Endothelial cell of umbilical vein (primary cell): ENCODE data around the gene GPR61. TPM values are rescaled to one million over a fixed set of nuclear protein-coding genes. Genes with fewer than 3 reads are reported as not detected.

Experiments
- BruUV-seq: library from RNA; stranded (reverse); fragments of 400-500 nt; replicated peaks from 2 replicates; lab custom pipeline; 2021; lab: Mats Ljungman, UMichigan
- CTCF ChIA-PET: fragments of 300-600, 350-600 bp; sonication (Branson Sonifier 250); formaldehyde crosslinking; loops from one replicate; lab custom pipeline; 2021; ENCODE audit warnings: antibody characterized with exemption, inconsistent platforms; lab: Charles Lee
- POLR2A ChIA-PET: fragments of 300-600, 350-600 bp; sonication (Branson Sonifier 250); formaldehyde crosslinking; loops from one replicate; lab custom pipeline; 2021; ENCODE audit warnings: antibody characterized with exemption, inconsistent platforms; lab: Charles Lee
- DNase-seq: peaks from one replicate; pipeline ENCODE4 v3.0.0-alpha.2; 2011; ENCODE audit warnings: low read depth, low spot score
- FAIRE-seq: peaks from 2 replicates; lab custom pipeline; 2011; peaks lifted over from hg19 to GRCh38; lab: Jason Lieb, UNC
- H2AFZ ChIP-seq: 2 replicates; pipeline ENCODE4 v1.6.0; 2012; ENCODE audit warnings: low read depth, low read length, control low read depth, inconsistent platforms
- H3K27ac ChIP-seq: 2 replicates; pipeline ENCODE4 v1.5.1; 2011; ENCODE audit warnings: low read depth, mild to moderate bottlenecking, control low read depth, low read length, moderate library complexity; ENCODE audit not compliant: insufficient read depth
- H3K27me3 ChIP-seq, 2 experiments: 2 replicates each; pipeline versions ENCODE4 v1.6.0 to v1.6.1; 2011; ENCODE audit warnings: low read length in 2 of 2, mixed read lengths in 1 of 2; ENCODE audit not compliant: control insufficient read depth in 2 of 2, insufficient read depth in 2 of 2
- H3K36me3 ChIP-seq, 2 experiments: 2 replicates in 1 of 2; 3 replicates in 1 of 2; pipeline ENCODE4 v1.5.1; 2011; ENCODE audit warnings: low read length in 2 of 2, mild to moderate bottlenecking in 1 of 2, moderate library complexity in 1 of 2; ENCODE audit not compliant: control insufficient read depth in 2 of 2, insufficient read depth in 2 of 2; ENCODE audit errors: extremely low read depth in 1 of 2
- H3K4me1 ChIP-seq: 3 replicates; pipeline ENCODE4 v1.5.1; 2011; ENCODE audit warnings: mild to moderate bottlenecking, low read length; ENCODE audit not compliant: control insufficient read depth, insufficient read depth; ENCODE audit errors: extremely low read depth
- H3K4me2 ChIP-seq: 2 replicates; pipeline ENCODE4 v1.6.1; 2011; ENCODE audit warnings: low read length, control low read depth, mixed read lengths; ENCODE audit not compliant: insufficient read depth
- H3K4me3 ChIP-seq, 3 experiments: fragments of 200-600 bp in 1 of 3; sonication (generic), shearing (Covaris generic) in 1 of 3; replicated peaks in 1 of 3; 2 replicates each; pipeline ENCODE4 v1.5.1; 2011 to 2016; ENCODE audit warnings: control low read depth in 3 of 3, low read length in 3 of 3, mild to moderate bottlenecking in 2 of 3, inconsistent platforms in 1 of 3, low read depth in 1 of 3, moderate library complexity in 1 of 3; ENCODE audit not compliant: insufficient read depth in 1 of 3
- H3K79me2 ChIP-seq: 2 replicates; pipeline ENCODE4 v1.6.0; 2012; ENCODE audit warnings: low read length, inconsistent platforms; ENCODE audit not compliant: control insufficient read depth, insufficient read depth
- H3K9ac ChIP-seq: replicated peaks from 2 replicates; pipeline ENCODE3; 2011; ENCODE audit warnings: low read length, control low read depth; ENCODE audit not compliant: insufficient read depth; ENCODE audit errors: extremely low read depth
- H3K9me1 ChIP-seq: replicated peaks from 3 replicates; pipeline ENCODE4 v1.6.0; 2011; ENCODE audit warnings: mild to moderate bottlenecking, low read length; ENCODE audit not compliant: control insufficient read depth, insufficient read depth; ENCODE audit errors: extremely low read depth
- H3K9me3 ChIP-seq: replicated peaks from 2 replicates; pipeline ENCODE4 v1.5.1; 2012; ENCODE audit warnings: low read length, inconsistent platforms; ENCODE audit not compliant: control insufficient read depth, insufficient read depth
- H4K20me1 ChIP-seq: replicated peaks from 2 replicates; pipeline ENCODE3; 2011; ENCODE audit warnings: mild to moderate bottlenecking, low read length; ENCODE audit not compliant: control insufficient read depth, insufficient read depth; ENCODE audit errors: extremely low read depth
- CTCF ChIP-seq, 2 donors: IDR thresholded peaks; 1 replicate in 1 of 2; 2 replicates in 1 of 2; pipeline ENCODE4 v1.5.1; 2011; ENCODE audit warnings: low read length in 2 of 2, mild to moderate bottlenecking in 2 of 2, moderate library complexity in 2 of 2, control low read depth in 1 of 2, inconsistent platforms in 1 of 2, low read depth in 1 of 2; ENCODE audit not compliant: insufficient read depth in 1 of 2; ENCODE audit errors: extremely low read depth in 1 of 2
- EZH2 ChIP-seq: IDR thresholded peaks from 2 replicates; pipeline ENCODE4 v1.6.1; 2012; ENCODE audit warnings: borderline replicate concordance, low read depth, mild to moderate bottlenecking, moderate library complexity, low read length, inconsistent platforms; ENCODE audit not compliant: severe bottlenecking
- FOS ChIP-seq: IDR thresholded peaks from 2 replicates; pipeline ENCODE4 v1.6.1; 2011; ENCODE audit warnings: mild to moderate bottlenecking, low read length, moderate library complexity, borderline replicate concordance; ENCODE audit not compliant: insufficient read depth
- GATA2 ChIP-seq: IDR thresholded peaks from 2 replicates; pipeline ENCODE4 v1.7.0; 2011; ENCODE audit warnings: low read depth, mild to moderate bottlenecking, moderate library complexity, mixed read lengths, low read length; ENCODE audit not compliant: insufficient read length, insufficient read depth
- JUN ChIP-seq: IDR thresholded peaks from 2 replicates; pipeline ENCODE4 v1.6.1; 2011; ENCODE audit warnings: borderline replicate concordance, low read depth; ENCODE audit not compliant: insufficient read length, insufficient read depth
- MYC ChIP-seq: IDR thresholded peaks from one replicate; pipeline ENCODE4 v1.6.1; 2011; ENCODE audit warnings: mild to moderate bottlenecking, low read depth, low read length
- POLR2A ChIP-seq: IDR thresholded peaks from 2 replicates; pipeline ENCODE4 v1.6.1; 2012; ENCODE audit warnings: low read depth, mild to moderate bottlenecking, control low read depth, low read length
- POLR2AphosphoS5 ChIP-seq: IDR thresholded peaks from 2 replicates; pipeline ENCODE4 v1.6.1; 2012; ENCODE audit warnings: low read depth, mild to moderate bottlenecking, control low read depth, low read length, moderate library complexity; ENCODE audit not compliant: insufficient read depth
- dilution Hi-C: fragments of 300-500 bp; cut with MboI; formaldehyde crosslinking; loops from one replicate; pipeline ENCODE4 v1.15.0; 2019; ENCODE audit warnings: low sequenced_read_pairs; ENCODE audit not compliant: extremely low pct_ligation_motif_present
- intact Hi-C: fragments of 100-400 bp; cut with micrococcal nuclease; formaldehyde crosslinking; loops from one replicate; pipeline ENCODE4 v1.10.0; 2022
- polyA plus RNA-seq, 4 experiments: library from polyadenylated mRNA; depleted of rRNA in 3 of 4; stranded (reverse) in 3 of 4; unstranded in 1 of 4; fragments of >200 nt; gene quantifications; 2 replicates each; pipeline versions ENCODE4 v1.2.1 to v1.2.3, GENCODE V29; 2011 to 2012; ENCODE audit warnings: missing spikeins in 1 of 4
- total RNA-seq: library from RNA; stranded (reverse); gene quantifications from 2 replicates; pipeline ENCODE4 v1.2.3, GENCODE V29; 2021
- TF ChIP-seq, protein P1 (sequence below): IDR thresholded peaks from 2 replicates; pipeline ENCODE4 v1.6.1; 2011; ENCODE audit not compliant: insufficient read depth, insufficient read length

GPR61 gene
- total and polyA plus RNA-seq, 2 donors (not counting 3 experiments of a cell fraction or from before 2014, with no cell fraction given): not detected

- ChIA-PET CTCF (interaction anchor here (0.9 to 3.1 kb wide), 3 partner anchors 9 to 11 kb away, joined by 3 to 22 read pairs (median 15); no protein-coding TSS in a partner anchor), POLR2A (no interaction called here)
- Histone ChIP-seq H3K9ac (no peak overlapping the region), H3K79me2 (no peaks in the 10 kb centered on the region), H3K4me1 (no peaks in the 10 kb centered on the region), H3K4me2 (no peak overlapping the region), H3K4me3 (no peak overlapping the region), H3K27me3 (peaks cover 16 to 18% of the 10 kb centered on the region in 2 experiments), H4K20me1 (no peaks in the 10 kb centered on the region), H3K36me3 (no peaks in the 10 kb centered on the region), H3K9me3 (no peaks in the 10 kb centered on the region), H3K27ac (no peak overlapping the region), H2AFZ (no peak overlapping the region), H3K9me1 (no peaks in the 10 kb centered on the region)
- TF ChIP-seq FOS (no peak), MYC (no peak), EZH2 (no peak)
- DNase-seq (no peak), FAIRE-seq (no peak)
- intact Hi-C loops: no loop called here
- no TSS peak for BruUV-seq
- dilution Hi-C loops: no loop called here
These were observed 18.4 kb upstream of the GPR61 start for GRCh38 chr1:109521002-109521951.

DNA sequence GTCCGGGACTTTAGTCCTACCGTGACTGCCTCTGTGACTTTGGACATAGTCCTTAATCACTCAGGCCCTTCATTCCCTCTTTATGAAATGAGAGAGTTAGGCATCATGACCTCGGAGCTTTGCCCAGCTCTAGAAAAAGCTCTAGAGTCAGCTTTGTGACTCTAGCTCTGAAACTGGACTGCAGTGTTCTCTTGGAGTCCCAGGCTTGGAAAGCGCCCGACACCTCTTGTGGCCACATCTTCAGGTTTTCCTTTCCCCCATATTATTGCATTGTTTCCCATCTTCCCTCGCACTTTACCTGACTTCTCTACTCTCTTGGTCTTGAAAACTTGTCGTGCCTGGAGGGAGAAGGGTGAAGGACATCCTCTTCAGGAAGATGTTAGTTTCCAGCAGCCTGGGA, 17.6 kb upstream of the GPR61 start:
- no peak overlapping the region for H3K4me3 ChIP-seq
- intact Hi-C loops (no loop called here), dilution Hi-C loops (no loop called here)
- H4K20me1 ChIP-seq: no peaks in the 10 kb centered on the region
- no peaks in the 10 kb centered on the region for H3K79me2 ChIP-seq
- CTCF ChIA-PET: interaction anchor here (0.9 to 18.7 kb wide), 3 partner anchors 9 to 22 kb away, joined by 3 to 955 read pairs (median 22); partner anchors contain the start of genes AMIGO1 and CYB561D1
- BruUV-seq: no TSS peak
- H3K9ac ChIP-seq: no peak overlapping the region
- no peak overlapping the region for H3K27ac ChIP-seq
- peaks cover 16 to 18% of the 10 kb centered on the region in 2 experiments for H3K27me3 ChIP-seq
- H3K36me3 ChIP-seq: no peaks in the 10 kb centered on the region
- no peak for FAIRE-seq
- H3K4me2 ChIP-seq: no peak overlapping the region
- TF ChIP-seq, protein P1, sequence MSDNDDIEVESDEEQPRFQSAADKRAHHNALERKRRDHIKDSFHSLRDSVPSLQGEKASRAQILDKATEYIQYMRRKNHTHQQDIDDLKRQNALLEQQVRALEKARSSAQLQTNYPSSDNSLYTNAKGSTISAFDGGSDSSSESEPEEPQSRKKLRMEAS: no peak
- TF ChIP-seq MYC (no peak), POLR2AphosphoS5 (no peak), JUN (no peak), EZH2 (no peak), POLR2A (no peak), FOS (no peak), GATA2 (no peak), CTCF (IDR thresholded peaks at IDR 0.05; ENCODE audit: extremely low read depth in 1 of 2, insufficient read depth in 1 of 2, low read depth in 1 of 2, low read length in 2 of 2) (no peak)
- no peak for DNase-seq
- no peak overlapping the region for H2AFZ ChIP-seq
- H3K9me3 ChIP-seq: no peaks in the 10 kb centered on the region
- no peaks in the 10 kb centered on the region for H3K9me1 ChIP-seq
- POLR2A ChIA-PET: no interaction called here
- no peaks in the 10 kb centered on the region for H3K4me1 ChIP-seq
